Measurements from ENCODE around the gene ADRA2C.

The ADRA2C gene

DNA sequence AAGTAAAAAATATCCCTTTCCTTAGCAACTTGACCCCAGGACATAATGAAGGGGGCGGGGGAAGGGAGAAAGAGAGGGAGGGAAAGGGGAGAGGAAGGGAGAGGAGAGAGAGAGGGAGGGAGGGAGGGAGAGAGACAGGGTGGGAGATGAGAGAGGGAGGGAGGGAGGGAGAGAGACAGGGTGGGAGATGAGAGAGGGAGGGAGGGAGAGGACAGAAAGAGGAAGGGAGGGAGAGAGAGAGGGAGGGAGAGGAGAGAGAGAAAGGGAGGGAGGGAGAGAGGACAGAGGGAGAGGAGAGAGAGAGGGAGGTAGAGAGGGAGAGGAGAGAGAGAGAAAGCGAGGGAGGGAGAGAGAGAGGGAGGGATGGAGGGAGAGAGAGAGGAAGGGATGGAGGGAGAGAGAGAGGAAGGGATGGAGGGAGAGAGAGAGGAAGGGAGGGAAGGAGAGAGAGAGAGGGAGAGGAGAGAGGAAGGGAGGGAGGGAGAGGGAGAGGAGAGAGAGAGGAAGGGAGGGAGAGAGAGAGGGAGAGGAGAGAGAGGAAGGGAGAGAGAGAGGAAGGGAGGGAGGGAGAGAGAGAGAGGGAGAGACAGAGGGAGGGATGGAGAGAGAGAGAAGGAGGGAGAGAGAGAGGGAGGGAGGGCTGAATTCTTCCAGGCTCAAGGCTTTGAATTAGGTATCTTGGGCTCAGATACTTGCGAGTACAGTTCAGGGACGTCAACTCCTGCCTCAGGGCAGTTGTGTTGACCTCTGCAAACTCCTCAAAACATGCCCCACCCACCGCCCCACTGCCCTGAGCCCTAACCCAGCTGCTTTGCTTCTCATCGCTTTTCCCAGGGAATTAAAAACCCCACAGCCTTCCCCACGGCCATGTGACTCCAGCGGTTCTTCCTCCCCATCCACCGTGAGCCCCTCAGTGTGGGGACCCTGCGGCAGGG is 40.0 kb upstream of the ADRA2C start:
- H3K9me3 ChIP-seq (ENCODE audit: control insufficient read depth, insufficient read depth, low read length): no peaks in the 10 kb centered on the region
- no peaks in the 10 kb centered on the region for H3K36me3 ChIP-seq (ENCODE audit: insufficient read depth, low read length)
- no peak overlapping the region for H3K9ac ChIP-seq (ENCODE audit: low read depth, low read length)
- peaks cover 9% of the 10 kb centered on the region; the same call in 1 of the 2 replicates for H3K4me1 ChIP-seq (ENCODE audit: insufficient read depth, low read length)

DNA sequence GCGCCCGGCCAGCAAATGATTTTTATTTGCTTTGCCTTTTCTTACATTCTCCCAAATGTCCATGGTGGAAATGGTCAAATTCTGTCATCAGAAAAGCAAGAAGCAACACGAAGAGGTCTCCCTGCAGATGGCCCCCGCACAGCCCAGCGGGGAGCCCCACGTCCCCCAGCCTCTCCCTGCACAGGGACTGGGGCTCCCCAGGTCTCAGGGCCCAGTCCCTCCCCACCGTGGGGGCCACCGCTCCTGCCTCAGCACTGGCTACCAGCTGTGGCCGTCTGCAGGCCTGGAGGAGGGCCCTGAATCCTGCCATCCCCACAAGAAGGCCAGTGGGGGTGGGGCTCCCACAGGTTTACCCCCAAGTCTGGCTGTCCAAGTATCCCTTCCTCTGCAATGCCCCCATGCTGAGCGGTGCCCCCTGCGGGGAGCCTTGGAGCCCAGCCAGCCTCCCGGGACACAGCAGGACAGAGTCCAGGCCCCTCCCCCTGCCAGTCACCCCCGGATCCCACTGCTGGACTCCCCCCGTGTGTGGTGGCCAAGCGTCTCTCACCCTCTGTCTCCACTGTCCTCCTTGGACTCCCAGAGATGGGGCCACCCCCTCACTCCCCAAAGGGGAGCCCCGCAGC is 38.2 kb upstream of the ADRA2C start:
- no peaks in the 10 kb centered on the region for H3K9me3 ChIP-seq (ENCODE audit: control insufficient read depth, insufficient read depth, low read length)
- no peaks in the 10 kb centered on the region for H3K36me3 ChIP-seq (ENCODE audit: insufficient read depth, low read length)
- H3K4me1 ChIP-seq (ENCODE audit: insufficient read depth, low read length): peaks cover 9% of the 10 kb centered on the region; the same call in 1 of the 2 replicates
- no peak overlapping the region for H3K9ac ChIP-seq (ENCODE audit: low read depth, low read length)

DNA sequence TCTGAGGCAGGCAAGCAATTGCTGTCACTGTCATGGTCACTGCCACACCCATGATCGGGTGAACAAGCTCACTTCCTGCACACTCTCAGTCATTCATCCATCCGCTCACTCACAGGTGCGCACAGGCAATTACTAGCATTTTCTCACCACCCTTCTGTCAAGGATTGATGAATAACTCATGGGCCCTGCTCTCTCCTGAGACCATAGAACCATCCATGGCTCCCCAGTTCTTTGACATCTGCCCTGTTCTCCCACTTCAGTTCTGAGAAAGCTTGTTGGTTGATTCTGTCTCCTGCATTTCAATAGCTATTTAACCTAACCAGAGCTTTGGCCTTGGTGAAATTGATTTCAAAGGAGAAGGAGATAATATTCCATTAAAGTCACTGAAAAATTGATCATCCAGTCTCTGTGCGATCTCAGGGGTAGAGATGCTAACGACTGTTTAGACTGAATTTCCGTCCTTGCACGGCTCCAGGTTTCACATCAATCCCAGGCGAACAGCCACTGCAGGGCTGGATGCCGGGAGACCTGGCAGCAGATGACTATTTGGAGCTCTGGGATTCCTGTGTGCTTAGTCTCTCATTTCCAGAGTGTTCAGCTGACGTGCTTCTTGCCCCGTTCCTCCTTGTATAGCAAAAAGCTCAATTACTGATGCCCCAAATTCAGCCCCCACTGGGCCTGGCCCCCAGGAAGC is 36.9 kb upstream of the ADRA2C start:
- no peaks in the 10 kb centered on the region; the same call in 1 of the 2 replicates for H3K4me1 ChIP-seq (ENCODE audit: insufficient read depth, low read length)
- no peaks in the 10 kb centered on the region for H3K36me3 ChIP-seq (ENCODE audit: insufficient read depth, low read length)
- no peak overlapping the region for H3K9ac ChIP-seq (ENCODE audit: low read depth, low read length)
- H3K9me3 ChIP-seq (ENCODE audit: control insufficient read depth, insufficient read depth, low read length): no peaks in the 10 kb centered on the region

DNA sequence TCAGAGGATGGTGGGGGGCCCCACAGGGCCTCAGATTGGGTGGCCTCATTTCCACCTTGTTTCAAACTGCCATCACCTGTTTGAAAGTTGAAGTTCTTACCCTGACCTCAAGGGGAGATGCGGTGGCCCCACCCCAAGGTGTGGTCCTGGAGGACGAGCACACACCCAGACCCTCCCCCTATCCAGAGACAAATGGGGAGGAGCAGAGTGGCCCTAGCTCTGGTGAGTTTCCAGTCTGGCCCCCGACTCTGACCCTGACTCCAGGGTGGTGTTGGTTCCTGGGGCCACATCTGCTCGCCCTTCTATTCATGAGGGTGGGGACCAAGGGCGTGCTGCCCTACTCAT is 36.3 kb upstream of the ADRA2C start:
- Histone ChIP-seq H3K36me3 (ENCODE audit: insufficient read depth, low read length) (no peaks in the 10 kb centered on the region), H3K9ac (ENCODE audit: low read depth, low read length) (no peak overlapping the region), H3K4me1 (ENCODE audit: insufficient read depth, low read length) (no peaks in the 10 kb centered on the region; the same call in 1 of the 2 replicates)

DNA sequence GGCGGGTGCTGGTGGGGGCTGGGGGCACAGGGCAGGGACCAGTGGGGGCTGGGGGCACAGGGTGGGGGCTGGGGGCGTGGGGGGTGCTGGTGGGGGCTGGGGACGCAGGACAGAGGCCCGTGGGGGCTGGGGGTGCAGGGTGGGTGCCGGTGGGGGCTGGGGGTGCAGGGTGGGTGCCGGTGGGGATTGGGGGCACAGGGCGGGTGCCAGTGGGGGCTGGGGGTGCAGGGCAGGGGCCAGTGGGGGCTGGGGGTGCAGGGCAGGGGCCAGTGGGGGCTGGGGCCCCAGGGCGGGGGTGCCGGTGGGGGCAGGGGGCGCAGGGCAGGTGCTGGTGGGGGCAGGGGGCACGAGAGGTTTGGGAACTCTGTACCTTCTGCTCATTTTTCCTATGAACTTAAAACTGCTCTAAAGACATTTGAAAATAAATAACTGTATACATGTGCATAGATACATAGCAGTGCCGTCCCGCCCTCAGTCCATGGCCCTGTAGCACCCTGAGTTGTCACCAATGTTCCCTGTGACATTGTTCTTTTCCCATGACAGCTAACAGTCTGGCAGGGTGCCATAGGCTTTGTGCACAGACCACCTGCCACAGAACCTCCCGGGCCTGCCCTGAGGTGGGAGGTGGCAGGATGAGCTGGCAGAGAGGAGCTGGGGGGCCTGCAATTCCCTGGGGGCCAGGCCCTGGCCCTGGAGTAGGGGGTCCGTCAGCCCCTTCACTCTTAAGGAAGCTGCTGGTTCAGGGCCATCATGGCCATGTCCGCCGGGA is 35.6 kb upstream of the ADRA2C start:
- H3K9ac ChIP-seq (ENCODE audit: low read depth, low read length): no peak overlapping the region
- H3K4me1 ChIP-seq (ENCODE audit: insufficient read depth, low read length): no peaks in the 10 kb centered on the region; the same call in 1 of the 2 replicates

More for the DNA sequence above, 36.3 kb upstream of the ADRA2C start:
- H3K9me3 ChIP-seq (ENCODE audit: control insufficient read depth, insufficient read depth, low read length): no peaks in the 10 kb centered on the region

DNA sequence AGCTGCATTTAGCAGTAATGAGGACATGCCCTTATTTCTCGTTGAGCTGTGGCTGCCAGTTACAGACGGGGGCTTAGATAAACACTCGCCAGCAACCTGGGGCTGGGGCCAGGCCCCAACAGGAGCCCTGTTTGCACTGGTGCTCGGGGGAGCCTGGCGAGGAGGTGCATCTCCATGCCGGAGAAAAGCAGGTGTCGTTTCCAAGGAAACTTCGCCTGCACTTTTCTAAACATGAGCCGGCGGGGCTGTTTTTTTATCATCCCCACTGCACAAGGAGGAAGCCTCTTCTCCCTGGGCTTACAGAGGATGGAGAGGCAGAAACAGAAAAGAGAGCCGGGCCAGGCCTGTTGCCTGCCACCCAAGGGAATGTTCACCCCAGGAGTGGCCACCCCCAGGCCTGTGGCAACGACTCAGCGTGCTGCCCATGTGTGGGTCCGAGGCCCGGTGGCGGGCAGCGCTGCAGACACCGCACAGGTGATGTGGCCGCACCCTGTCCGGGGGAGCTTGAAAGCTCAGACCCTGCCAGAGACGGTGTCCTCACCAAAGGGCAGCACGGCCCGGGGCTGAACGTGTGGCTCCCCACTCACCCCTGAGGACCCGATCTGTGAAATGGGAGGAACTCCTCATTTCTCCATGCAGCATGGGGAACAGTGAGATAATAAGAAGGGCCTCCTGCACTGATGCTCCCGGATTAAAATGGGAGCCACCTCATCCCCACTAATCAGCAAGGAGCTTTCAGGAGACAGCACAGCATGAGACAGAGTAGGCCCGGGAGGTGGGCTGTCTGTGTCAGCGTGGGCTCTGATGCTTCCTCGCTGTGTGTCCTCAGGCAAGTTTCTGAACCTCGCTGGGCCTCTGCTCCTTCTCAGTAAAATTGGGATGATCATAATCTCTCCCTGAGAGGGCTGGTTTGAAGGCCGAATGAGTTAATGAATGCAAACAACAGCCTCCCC is 33.8 kb upstream of the ADRA2C start:
- no peaks in the 10 kb centered on the region; the same call in 1 of the 2 replicates for H3K4me1 ChIP-seq (ENCODE audit: insufficient read depth, low read length)
- H3K36me3 ChIP-seq (ENCODE audit: insufficient read depth, low read length): no peaks in the 10 kb centered on the region
- no peak overlapping the region for H3K9ac ChIP-seq (ENCODE audit: low read depth, low read length)
- no peaks in the 10 kb centered on the region for H3K9me3 ChIP-seq (ENCODE audit: control insufficient read depth, insufficient read depth, low read length)

More for the DNA sequence above, 35.6 kb upstream of the ADRA2C start:
- Histone ChIP-seq H3K9me3 (ENCODE audit: control insufficient read depth, insufficient read depth, low read length) (no peaks in the 10 kb centered on the region), H3K36me3 (ENCODE audit: insufficient read depth, low read length) (no peaks in the 10 kb centered on the region)

DNA sequence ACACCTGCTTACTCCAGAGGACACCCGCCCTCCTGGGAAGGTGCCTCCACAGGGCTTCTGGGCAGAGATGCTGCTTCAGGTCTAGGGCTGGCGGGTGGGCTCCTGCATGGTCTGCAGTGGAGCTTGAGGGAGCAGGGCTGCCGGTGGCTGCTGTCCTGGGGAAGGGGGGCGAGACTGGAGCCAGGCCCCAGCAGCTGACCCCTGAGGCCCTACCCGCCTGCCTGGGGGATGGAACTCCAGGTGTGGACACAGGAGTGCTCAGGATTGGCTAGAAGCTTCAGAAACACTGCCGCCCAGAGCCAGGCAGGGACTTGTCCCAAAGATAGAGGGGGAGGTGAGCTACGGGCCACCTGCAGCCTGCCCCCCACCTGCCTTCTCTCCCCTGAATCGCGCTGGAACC is 33.0 kb upstream of the ADRA2C start:
- Histone ChIP-seq H3K36me3 (ENCODE audit: insufficient read depth, low read length) (no peaks in the 10 kb centered on the region), H3K9ac (ENCODE audit: low read depth, low read length) (no peak overlapping the region), H3K9me3 (ENCODE audit: control insufficient read depth, insufficient read depth, low read length) (no peaks in the 10 kb centered on the region), H3K4me1 (ENCODE audit: insufficient read depth, low read length) (no peaks in the 10 kb centered on the region; the same call in 1 of the 2 replicates)

DNA sequence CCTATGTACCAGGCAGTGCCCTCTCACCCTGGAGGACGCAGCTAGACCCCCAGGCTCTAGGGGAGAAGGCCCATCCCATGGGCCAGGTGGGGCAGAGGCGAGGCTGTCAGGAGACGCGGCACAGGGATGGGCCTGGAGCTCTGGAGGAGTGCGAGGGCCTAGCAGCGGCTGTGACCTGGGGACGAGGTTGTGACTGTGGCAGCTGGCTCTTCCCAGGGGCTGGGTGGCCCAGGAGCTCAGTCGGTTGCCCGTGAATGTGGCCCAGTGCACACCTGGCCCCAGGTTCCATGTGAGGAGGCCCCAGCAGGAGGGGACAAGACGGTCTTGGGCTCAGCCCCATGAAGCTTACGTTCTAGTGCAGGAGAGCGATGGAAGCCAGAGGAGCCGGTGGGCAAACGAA is 31.0 kb upstream of the ADRA2C start:
- H3K9me3 ChIP-seq (ENCODE audit: control insufficient read depth, insufficient read depth, low read length): no peaks in the 10 kb centered on the region
- H3K9ac ChIP-seq (ENCODE audit: low read depth, low read length): no peak overlapping the region
- H3K4me1 ChIP-seq (ENCODE audit: insufficient read depth, low read length): no peaks in the 10 kb centered on the region
- H3K36me3 ChIP-seq (ENCODE audit: insufficient read depth, low read length): no peaks in the 10 kb centered on the region

DNA sequence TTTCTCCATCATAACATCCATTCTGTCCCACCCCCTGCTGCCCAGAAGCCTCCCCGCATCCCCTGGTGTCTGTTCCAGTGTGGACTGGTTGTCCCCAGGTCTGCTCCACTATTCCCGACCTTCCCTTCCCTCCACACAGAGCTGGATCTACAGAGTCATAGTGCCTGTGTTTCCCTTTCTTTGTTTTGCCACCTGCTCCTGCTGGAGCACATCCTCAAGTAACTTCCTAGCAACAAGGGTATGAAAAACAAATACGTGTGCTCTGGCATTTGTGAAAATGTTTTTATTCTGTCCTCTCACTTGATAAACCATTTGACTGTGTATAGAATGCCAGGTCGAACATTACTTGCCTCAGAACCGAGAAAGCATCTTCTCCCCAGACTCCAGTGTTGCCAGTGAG is 29.9 kb upstream of the ADRA2C start:
- H3K4me1 ChIP-seq (ENCODE audit: insufficient read depth, low read length): no peaks in the 10 kb centered on the region
- H3K9ac ChIP-seq (ENCODE audit: low read depth, low read length): no peak overlapping the region
- no peaks in the 10 kb centered on the region for H3K9me3 ChIP-seq (ENCODE audit: control insufficient read depth, insufficient read depth, low read length)
- H3K36me3 ChIP-seq (ENCODE audit: insufficient read depth, low read length): no peaks in the 10 kb centered on the region

DNA sequence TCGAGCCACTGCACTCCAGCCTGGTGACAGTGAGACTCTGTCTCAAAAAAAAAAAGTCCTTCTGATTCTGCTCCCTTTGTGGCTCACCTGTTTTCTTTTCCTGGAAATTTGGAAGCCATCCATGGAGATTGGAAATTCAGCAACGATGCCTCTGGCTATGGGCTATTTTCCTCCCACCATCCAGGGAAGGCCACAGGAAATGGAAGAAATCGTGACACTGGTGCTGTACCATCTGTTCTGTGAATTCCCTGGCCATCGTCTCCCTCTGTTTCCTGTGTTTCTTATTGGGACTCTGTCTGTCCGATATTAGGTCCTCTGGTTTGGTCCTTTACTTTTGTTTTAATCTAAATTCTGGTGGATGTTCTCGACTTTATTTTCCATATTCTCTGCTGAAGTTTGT is 29.4 kb upstream of the ADRA2C start:
- H3K9ac ChIP-seq (ENCODE audit: low read depth, low read length): no peak overlapping the region
- no peaks in the 10 kb centered on the region for H3K36me3 ChIP-seq (ENCODE audit: insufficient read depth, low read length)
- no peaks in the 10 kb centered on the region for H3K9me3 ChIP-seq (ENCODE audit: control insufficient read depth, insufficient read depth, low read length)
- no peaks in the 10 kb centered on the region for H3K4me1 ChIP-seq (ENCODE audit: insufficient read depth, low read length)

DNA sequence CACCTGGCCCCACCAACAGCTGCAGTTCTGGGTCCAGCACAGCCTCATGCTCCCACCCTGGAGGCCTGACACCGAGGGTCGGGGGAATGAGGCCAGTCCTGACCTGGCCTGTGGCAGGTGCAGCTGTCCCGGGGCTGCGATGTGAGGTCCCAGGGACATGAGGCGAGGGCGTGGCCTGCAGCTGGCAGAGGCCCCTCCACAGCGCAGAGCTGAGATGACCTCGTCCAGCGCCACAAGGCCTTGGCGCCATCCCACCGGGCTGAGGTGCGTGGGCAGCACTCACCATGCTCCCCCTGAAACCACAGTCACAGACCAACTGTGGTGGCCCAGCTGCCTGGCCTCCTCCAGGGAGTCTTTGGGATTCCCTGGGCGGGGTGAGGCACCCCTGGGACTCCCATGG is 26.6 kb upstream of the ADRA2C start:
- no peaks in the 10 kb centered on the region for H3K36me3 ChIP-seq (ENCODE audit: insufficient read depth, low read length)
- H3K4me1 ChIP-seq (ENCODE audit: insufficient read depth, low read length): no peaks in the 10 kb centered on the region
- no peak overlapping the region for H3K9ac ChIP-seq (ENCODE audit: low read depth, low read length)
- H3K9me3 ChIP-seq (ENCODE audit: control insufficient read depth, insufficient read depth, low read length): peaks cover 5% of the 10 kb centered on the region; the same call in 1 of the 2 replicates

DNA sequence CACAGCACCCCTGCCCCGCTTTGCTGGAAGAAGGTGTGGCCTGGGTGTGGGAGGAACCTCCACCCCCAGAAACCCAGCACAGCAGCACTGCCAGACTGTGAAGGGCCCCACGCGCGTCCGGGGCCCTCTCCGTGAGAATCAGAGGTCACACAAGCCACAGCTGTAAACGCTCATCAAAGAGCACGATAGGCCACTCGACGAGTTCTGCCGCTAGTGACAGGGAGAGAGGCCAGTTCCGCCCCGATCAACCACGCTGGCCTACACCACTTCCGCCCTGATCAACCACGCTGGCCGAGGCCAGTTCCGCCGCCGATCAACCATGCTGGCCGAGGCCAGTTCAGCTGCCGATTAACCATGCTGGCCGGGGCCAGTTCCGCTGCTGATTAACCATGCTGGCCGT is 25.9 kb upstream of the ADRA2C start:
- Histone ChIP-seq H3K4me1 (ENCODE audit: insufficient read depth, low read length) (peaks cover 1% of the 10 kb centered on the region; the same call in 1 of the 2 replicates), H3K36me3 (ENCODE audit: insufficient read depth, low read length) (no peaks in the 10 kb centered on the region), H3K9me3 (ENCODE audit: control insufficient read depth, insufficient read depth, low read length) (peaks cover 5% of the 10 kb centered on the region; the same call in 1 of the 2 replicates), H3K9ac (ENCODE audit: low read depth, low read length) (no peak overlapping the region)
